IMR-90 (cell line): ENCODE measurements around the gene CD276. TPM values are rescaled to one million over a fixed set of nuclear protein-coding genes. Genes with fewer than 3 reads are reported as not detected.

Experiments used
- ATAC-seq: fragments of 200-7000 bp; cut with Tn5 transposase; 2 replicates; pipeline ENCODE4 v1.9.1; 2020; ENCODE audit warnings: low read depth, mild to moderate bottlenecking, moderate library complexity
- BruUV-seq: library from RNA; stranded (reverse); fragments of 400-500 nt; replicated peaks from 2 replicates; lab custom pipeline; 2021; lab: Mats Ljungman, UMichigan
- CTCF ChIA-PET: fragments of 300-600 bp; formaldehyde crosslinking; extraction: SDS; loops from one replicate; lab custom pipeline; 2021; ENCODE audit warnings: antibody characterized with exemption; lab: Yijun Ruan, JAX
- POLR2A ChIA-PET: fragments of 300-600 bp; sonication (Branson Sonifier 250); formaldehyde crosslinking; loops from one replicate; lab custom pipeline; 2022; ENCODE audit warnings: antibody characterized with exemption; ENCODE audit not compliant: unreplicated experiment; lab: Charles Lee
- DNase-seq: peaks from one replicate; pipeline ENCODE4 v3.0.0; 2013
- H2AFZ ChIP-seq: replicated peaks from 2 replicates; pipeline ENCODE3; 2013; ENCODE audit warnings: low read length, mild to moderate bottlenecking; ENCODE audit not compliant: poor library complexity
- H2AK5ac ChIP-seq: 2 replicates; pipeline ENCODE4 v1.6.1; 2013; ENCODE audit warnings: low read depth, low read length, inconsistent platforms
- H2AK9ac ChIP-seq: replicated peaks from 2 replicates; pipeline ENCODE3; 2013; ENCODE audit warnings: mild to moderate bottlenecking, low read depth, low read length, moderate library complexity; ENCODE audit not compliant: poor library complexity
- H2BK120ac ChIP-seq: 2 replicates; pipeline ENCODE4 v1.6.1; 2013; ENCODE audit warnings: low read depth, low read length, inconsistent platforms
- H2BK15ac ChIP-seq: 3 replicates; pipeline ENCODE4 v1.6.1; 2013; ENCODE audit warnings: low read depth, low read length, inconsistent platforms
- H2BK20ac ChIP-seq: 2 replicates; pipeline ENCODE4 v1.6.1; 2013; ENCODE audit warnings: low read depth, mild to moderate bottlenecking, inconsistent platforms, low read length, moderate library complexity
- H2BK5ac ChIP-seq: 2 replicates; pipeline ENCODE4 v1.6.1; 2013; ENCODE audit warnings: mild to moderate bottlenecking, low read depth, low read length, inconsistent platforms; ENCODE audit not compliant: poor library complexity, severe bottlenecking
- H3K14ac ChIP-seq: replicated peaks from 2 replicates; pipeline ENCODE4 v1.6.1; 2013; ENCODE audit warnings: low read depth, low read length, inconsistent platforms
- H3K18ac ChIP-seq: 2 replicates; pipeline ENCODE4 v1.6.1; 2013; ENCODE audit warnings: low read depth, low read length, control low read depth
- H3K23ac ChIP-seq: 2 replicates; pipeline ENCODE4 v1.6.1; 2013; ENCODE audit warnings: low read depth, low read length, inconsistent platforms
- H3K27ac ChIP-seq: 2 replicates; pipeline ENCODE4 v1.5.1; 2013; ENCODE audit warnings: mild to moderate bottlenecking, control low read depth, low read length; ENCODE audit not compliant: insufficient read depth
- H3K27me3 ChIP-seq: 2 replicates; pipeline ENCODE4 v1.6.1; 2013; ENCODE audit warnings: low read length; ENCODE audit not compliant: control insufficient read depth, insufficient read depth
- H3K36me3 ChIP-seq: 2 replicates; pipeline ENCODE4 v1.6.1; 2013; ENCODE audit warnings: low read length, mixed read lengths; ENCODE audit not compliant: control insufficient read depth, insufficient read depth
- H3K4ac ChIP-seq: 2 replicates; pipeline ENCODE4 v1.6.1; 2013; ENCODE audit warnings: low read depth, low read length, inconsistent platforms
- H3K4me1 ChIP-seq: 2 replicates; pipeline ENCODE4 v1.6.1; 2013; ENCODE audit warnings: low read length, mixed read lengths; ENCODE audit not compliant: control insufficient read depth, insufficient read depth
- H3K4me2 ChIP-seq: 2 replicates; pipeline ENCODE4 v1.6.1; 2013; ENCODE audit warnings: low read depth, mild to moderate bottlenecking, control low read depth, low read length, moderate library complexity
- H3K4me3 ChIP-seq: 2 replicates; pipeline ENCODE4 v1.5.1; 2013; ENCODE audit warnings: low read depth, mild to moderate bottlenecking, control low read depth, low read length, moderate library complexity; ENCODE audit not compliant: insufficient read depth
- H3K56ac ChIP-seq: 2 replicates; pipeline ENCODE4 v1.6.1; 2013; ENCODE audit warnings: low read length, inconsistent platforms; ENCODE audit not compliant: insufficient read depth; ENCODE audit errors: extremely low read depth
- H3K79me1 ChIP-seq, 2 experiments: 2 replicates each; pipeline ENCODE4 v1.6.1; 2013; ENCODE audit warnings: low read length in 2 of 2, inconsistent platforms in 1 of 2, low read depth in 1 of 2
- H3K9ac ChIP-seq: 2 replicates; pipeline ENCODE4 v1.6.1; 2013; ENCODE audit warnings: low read depth, low read length, control low read depth
- H3K9me1 ChIP-seq: 2 replicates; pipeline ENCODE4 v1.6.1; 2013; ENCODE audit warnings: low read length, inconsistent platforms; ENCODE audit not compliant: insufficient read depth
- H3K9me3 ChIP-seq: 2 replicates; pipeline ENCODE4 v1.6.1; 2013; ENCODE audit warnings: low read length; ENCODE audit not compliant: control insufficient read depth, insufficient read depth
- H4K20me1 ChIP-seq: 2 replicates; pipeline ENCODE4 v1.6.1; 2013; ENCODE audit warnings: low read length, inconsistent platforms; ENCODE audit not compliant: insufficient read depth
- H4K5ac ChIP-seq: 2 replicates; pipeline ENCODE4 v1.6.1; 2013; ENCODE audit warnings: mild to moderate bottlenecking, low read depth, low read length, control low read depth
- H4K8ac ChIP-seq, 2 experiments: 2 replicates each; pipeline ENCODE4 v1.6.1; 2013; ENCODE audit warnings: low read depth in 2 of 2, low read length in 2 of 2, control low read depth in 1 of 2, inconsistent platforms in 1 of 2
- H4K91ac ChIP-seq: 2 replicates; pipeline ENCODE4 v1.6.1; 2013; ENCODE audit warnings: low read depth, low read length, inconsistent platforms; ENCODE audit not compliant: insufficient read depth
- CEBPB ChIP-seq: IDR thresholded peaks from 2 replicates; pipeline ENCODE4 v1.6.1; 2012; ENCODE audit warnings: low read depth, low read length, improper control_type of control experiment
- CHD1 ChIP-seq: IDR thresholded peaks from 2 replicates; pipeline ENCODE4 v1.6.1; 2012; ENCODE audit warnings: low read depth, low read length, improper control_type of control experiment
- MAFK ChIP-seq: IDR thresholded peaks from 2 replicates; pipeline ENCODE4 v1.6.1; 2012; ENCODE audit warnings: low read depth, low read length, improper control_type of control experiment
- MAZ ChIP-seq: IDR thresholded peaks from 2 replicates; pipeline ENCODE4 v1.6.1; 2012; ENCODE audit warnings: low read depth, mild to moderate bottlenecking, low read length, improper control_type of control experiment, moderate library complexity, borderline replicate concordance
- NFE2L2 ChIP-seq: fragments of 150-350 bp; IDR thresholded peaks from 2 replicates; pipeline ENCODE4 v1.6.1; 2016; ENCODE audit warnings: low read depth, mild to moderate bottlenecking, low read length
- RFX5 ChIP-seq: IDR thresholded peaks from 2 replicates; pipeline ENCODE4 v1.8.0; 2012; ENCODE audit warnings: low read depth, mild to moderate bottlenecking, low read length, moderate library complexity
- SMC3 ChIP-seq: fragments of 150-350 bp; IDR thresholded peaks from 2 replicates; pipeline ENCODE4 v1.6.1; 2016; ENCODE audit warnings: low read depth, mild to moderate bottlenecking, antibody characterized with exemption, low read length, moderate library complexity
- WGBS, 2 experiments: methylation state at CpG; one replicate each; pipeline versions ENCODE4 v1.1.5 to v1.1.7; 2013; ENCODE audit warnings: missing lambda C conversion rate in 2 of 2; ENCODE audit not compliant: insufficient read length in 1 of 2; ENCODE audit errors: extremely low coverage in 2 of 2; 5-methylcytosine and 5-hydroxymethylcytosine counted together
- dilution Hi-C: fragments of 300-500 bp; cut with HindIII; formaldehyde crosslinking; loops from one replicate; pipeline ENCODE4 v1.14.3; 2018; ENCODE audit warnings: low sequenced_read_pairs; ENCODE audit not compliant: unreplicated experiment
- in situ Hi-C: fragments of 300-500 bp; cut with MboI; formaldehyde crosslinking; loops from 3 replicates; pipeline ENCODE4 v1.14.3; 2019; ENCODE audit warnings: low sequenced_read_pairs, inconsistent platforms, mixed read lengths
- intact Hi-C: fragments of 100-400 bp; cut with micrococcal nuclease; formaldehyde crosslinking; loops from 2 replicates; pipeline ENCODE4 v1.10.0; 2022
- polyA plus RNA-seq, 3 experiments: library from polyadenylated mRNA; depleted of rRNA; stranded (reverse); fragments of >200 nt; gene quantifications; 2 replicates each; pipeline ENCODE4 v1.2.3, GENCODE V29; 2012; ENCODE audit warnings: low replicate concordance in 1 of 3
- total RNA-seq: library from RNA; depleted of rRNA; stranded (reverse); fragments of >200 nt; gene quantifications from 2 replicates; pipeline ENCODE4 v1.2.3, GENCODE V29; 2012
- TF ChIP-seq, protein P1 (sequence below): fragments of 150-350 bp; IDR thresholded peaks from 2 replicates; pipeline ENCODE4 v1.6.1; 2017; ENCODE audit warnings: mild to moderate bottlenecking, antibody characterized with exemption, low read length, low read depth
- TF ChIP-seq, protein P2 (sequence below): conservative IDR thresholded peaks from 2 replicates; pipeline ENCODE4 v1.5.1; 2012; ENCODE audit warnings: mild to moderate bottlenecking, low read depth, low read length, improper control_type of control experiment
- TF ChIP-seq, protein P3 (sequence below): fragments of 150-350 bp; IDR thresholded peaks from 2 replicates; pipeline ENCODE4 v1.6.1; 2016; ENCODE audit warnings: low read depth, mild to moderate bottlenecking, low read length, moderate library complexity, borderline replicate concordance

The CD276 gene
- total and polyA plus RNA-seq, 2 of the 4 experiments (the other 2 are of a cell fraction), result 30.8 to 149 TPM

DNA sequence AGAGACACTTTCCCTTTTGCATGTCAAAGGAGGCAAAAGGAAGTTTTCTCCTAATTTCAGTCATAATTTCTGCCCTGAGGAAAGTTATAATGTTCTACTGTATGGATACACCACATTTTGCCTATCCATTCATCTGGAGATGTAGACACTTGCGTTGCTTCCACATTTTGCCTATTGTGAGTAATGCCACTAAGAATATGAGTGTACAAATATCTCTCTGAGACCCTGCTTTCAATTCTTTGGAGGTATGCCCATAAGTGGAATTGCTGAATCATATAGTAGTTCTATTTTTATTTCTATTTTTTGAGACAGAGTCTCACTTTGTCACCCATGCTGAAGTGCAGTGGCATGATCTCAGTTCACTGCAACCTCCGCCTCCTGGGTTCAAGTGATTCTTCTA lies 3.6 kb upstream of the CD276 start:
- peaks cover 3% of the 10 kb centered on the region; the same call in 1 of the 2 replicates for H3K4me1 ChIP-seq
- no peak overlapping the region for H3K4me2 ChIP-seq
- no peak overlapping the region for H3K18ac ChIP-seq
- TF ChIP-seq MAFK (no peak), NFE2L2 (no peak), MAZ (no peak), CEBPB (no peak), SMC3 (no peak), CHD1 (no peak), RFX5 (no peak)
- TF ChIP-seq, protein P1, sequence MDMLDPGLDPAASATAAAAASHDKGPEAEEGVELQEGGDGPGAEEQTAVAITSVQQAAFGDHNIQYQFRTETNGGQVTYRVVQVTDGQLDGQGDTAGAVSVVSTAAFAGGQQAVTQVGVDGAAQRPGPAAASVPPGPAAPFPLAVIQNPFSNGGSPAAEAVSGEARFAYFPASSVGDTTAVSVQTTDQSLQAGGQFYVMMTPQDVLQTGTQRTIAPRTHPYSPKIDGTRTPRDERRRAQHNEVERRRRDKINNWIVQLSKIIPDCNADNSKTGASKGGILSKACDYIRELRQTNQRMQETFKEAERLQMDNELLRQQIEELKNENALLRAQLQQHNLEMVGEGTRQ, result no peak
- TF ChIP-seq, protein P2, sequence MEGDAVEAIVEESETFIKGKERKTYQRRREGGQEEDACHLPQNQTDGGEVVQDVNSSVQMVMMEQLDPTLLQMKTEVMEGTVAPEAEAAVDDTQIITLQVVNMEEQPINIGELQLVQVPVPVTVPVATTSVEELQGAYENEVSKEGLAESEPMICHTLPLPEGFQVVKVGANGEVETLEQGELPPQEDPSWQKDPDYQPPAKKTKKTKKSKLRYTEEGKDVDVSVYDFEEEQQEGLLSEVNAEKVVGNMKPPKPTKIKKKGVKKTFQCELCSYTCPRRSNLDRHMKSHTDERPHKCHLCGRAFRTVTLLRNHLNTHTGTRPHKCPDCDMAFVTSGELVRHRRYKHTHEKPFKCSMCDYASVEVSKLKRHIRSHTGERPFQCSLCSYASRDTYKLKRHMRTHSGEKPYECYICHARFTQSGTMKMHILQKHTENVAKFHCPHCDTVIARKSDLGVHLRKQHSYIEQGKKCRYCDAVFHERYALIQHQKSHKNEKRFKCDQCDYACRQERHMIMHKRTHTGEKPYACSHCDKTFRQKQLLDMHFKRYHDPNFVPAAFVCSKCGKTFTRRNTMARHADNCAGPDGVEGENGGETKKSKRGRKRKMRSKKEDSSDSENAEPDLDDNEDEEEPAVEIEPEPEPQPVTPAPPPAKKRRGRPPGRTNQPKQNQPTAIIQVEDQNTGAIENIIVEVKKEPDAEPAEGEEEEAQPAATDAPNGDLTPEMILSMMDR, result no peak
- TF ChIP-seq, protein P3, sequence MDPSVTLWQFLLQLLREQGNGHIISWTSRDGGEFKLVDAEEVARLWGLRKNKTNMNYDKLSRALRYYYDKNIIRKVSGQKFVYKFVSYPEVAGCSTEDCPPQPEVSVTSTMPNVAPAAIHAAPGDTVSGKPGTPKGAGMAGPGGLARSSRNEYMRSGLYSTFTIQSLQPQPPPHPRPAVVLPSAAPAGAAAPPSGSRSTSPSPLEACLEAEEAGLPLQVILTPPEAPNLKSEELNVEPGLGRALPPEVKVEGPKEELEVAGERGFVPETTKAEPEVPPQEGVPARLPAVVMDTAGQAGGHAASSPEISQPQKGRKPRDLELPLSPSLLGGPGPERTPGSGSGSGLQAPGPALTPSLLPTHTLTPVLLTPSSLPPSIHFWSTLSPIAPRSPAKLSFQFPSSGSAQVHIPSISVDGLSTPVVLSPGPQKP, result no peak
- H3K4ac ChIP-seq, result no peak overlapping the region
- H2BK20ac ChIP-seq, result no peak overlapping the region
- no peaks in the 10 kb centered on the region for H3K9me3 ChIP-seq
- POLR2A ChIA-PET, result no interaction called here
- H2AFZ ChIP-seq, result no peak overlapping the region
- intact Hi-C loops (loop anchor here (5.0 kb wide), 1 partner anchor 43 kb away; no protein-coding TSS in a partner anchor), dilution Hi-C loops (no loop called here), in situ Hi-C loops (no loop called here)
- H2AK9ac ChIP-seq, result no peak overlapping the region
- peaks cover 10% of the 10 kb centered on the region for H3K27me3 ChIP-seq
- H2BK120ac ChIP-seq, result no peak overlapping the region
- no peak overlapping the region for H3K14ac ChIP-seq
- no CpG with 5 or more reads among the region's 2 CpGs for WGBS, 2 experiments
- BruUV-seq, result no TSS peak
- no peaks in the 10 kb centered on the region for H3K36me3 ChIP-seq
- no peak overlapping the region for H2BK5ac ChIP-seq
- no peak overlapping the region for H3K27ac ChIP-seq
- H3K79me1 ChIP-seq, result peaks cover under 1 to 8% of the 10 kb centered on the region in 2 experiments; a peak in 2 of 4 replicates
- H3K56ac ChIP-seq, result no peak overlapping the region
- H3K23ac ChIP-seq, result no peak overlapping the region
- DNase-seq (no peak), ATAC-seq (no peak)
- H4K91ac ChIP-seq, result no peak overlapping the region
- H4K8ac ChIP-seq, result no peak overlapping the region
- peaks cover 4% of the 10 kb centered on the region; the same call in 1 of the 2 replicates for H3K9me1 ChIP-seq
- H4K20me1 ChIP-seq, result peaks cover 5% of the 10 kb centered on the region; the same call in 1 of the 2 replicates
- no peak overlapping the region for H4K5ac ChIP-seq
- no peak overlapping the region for H3K9ac ChIP-seq
- no peak overlapping the region for H2BK15ac ChIP-seq
- no peak overlapping the region for H2AK5ac ChIP-seq
- CTCF ChIA-PET, result no interaction called here
- no peak overlapping the region for H3K4me3 ChIP-seq
